NCI-H774 (cell line): Measurements from ENCODE around the gene PBX1.

Experiments used
- DNase-seq: peaks from one replicate; lab custom pipeline; 2025; lab: John Stamatoyannopoulos, UW

PBX1 gene

DNA sequence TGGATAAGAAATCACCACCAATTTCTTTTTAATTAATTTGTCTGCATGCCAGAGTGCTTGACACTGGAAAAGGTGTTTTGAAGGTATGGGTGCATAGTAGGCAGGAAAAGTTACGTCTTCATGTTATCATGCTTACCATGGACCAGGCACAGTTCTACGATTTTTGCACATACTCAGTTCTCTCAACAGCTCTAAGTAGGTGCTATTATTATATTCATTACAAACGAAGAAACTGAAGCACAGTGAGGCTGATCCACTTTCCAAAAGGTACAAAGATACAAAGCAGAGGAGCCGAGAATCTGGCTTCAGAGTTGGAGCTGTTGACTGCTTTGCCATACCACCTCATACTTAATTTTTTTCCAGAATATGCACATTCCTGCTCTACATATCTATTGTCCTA, 306.4 kb downstream of the PBX1 start:
- no peak for DNase-seq

DNA sequence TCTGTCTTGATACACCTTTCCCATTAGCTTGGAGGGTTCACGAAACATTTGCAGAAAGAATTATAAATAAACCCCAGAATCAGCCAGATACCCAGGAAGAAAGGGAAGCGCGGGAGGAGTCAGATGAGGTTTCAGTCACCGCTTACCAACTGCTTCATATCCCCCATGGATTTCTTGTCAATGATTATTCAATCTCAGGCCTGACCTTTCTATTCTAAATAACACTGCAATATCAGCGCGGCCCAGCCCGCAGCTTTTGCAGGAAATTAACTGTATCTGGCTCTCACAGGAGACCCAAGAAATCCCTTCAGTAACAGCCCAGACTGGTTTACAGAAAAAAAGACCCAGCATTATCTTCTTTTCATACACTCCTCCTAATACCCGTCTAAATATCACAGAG, 308.6 kb downstream of the PBX1 start:
- DNase-seq: no peak

DNA sequence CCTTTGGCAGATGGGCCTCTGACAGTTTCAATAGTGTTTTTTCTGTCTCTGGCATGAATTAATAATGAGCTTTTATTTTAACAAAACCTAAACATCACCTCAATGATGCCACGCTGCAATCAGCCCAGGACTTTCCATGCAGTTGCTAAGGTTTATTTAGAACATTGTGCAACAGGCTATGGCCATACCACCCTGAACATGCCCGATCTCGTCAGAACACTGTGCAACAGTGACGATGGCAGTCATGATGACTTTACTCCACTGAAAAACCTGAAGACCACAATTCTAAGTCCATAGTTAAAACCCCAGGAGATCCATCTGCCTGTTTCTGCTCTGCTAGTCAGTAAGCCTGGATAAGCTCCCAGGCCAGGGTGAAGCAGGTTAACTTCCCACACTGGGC, 310.0 kb downstream of the PBX1 start:
- DNase-seq: no peak

DNA sequence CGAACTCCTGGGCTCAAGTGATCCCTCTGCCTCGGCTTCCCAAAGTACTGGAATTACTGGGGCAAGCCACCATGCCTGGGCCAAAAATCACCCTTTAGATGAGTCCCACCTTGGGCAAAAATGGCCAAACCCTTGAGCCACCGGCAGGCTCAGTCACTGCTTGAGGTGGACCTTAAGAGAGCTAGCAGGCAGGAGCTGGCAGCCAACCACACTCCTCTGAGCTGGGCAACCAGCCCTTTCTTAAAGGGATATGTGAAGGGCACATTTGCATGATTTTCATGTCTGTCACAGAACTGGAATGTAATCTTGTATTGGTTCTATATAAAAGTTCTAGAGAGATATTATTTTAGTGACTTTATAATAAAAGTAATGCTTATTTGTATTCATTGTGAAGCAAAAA, 316.5 kb downstream of the PBX1 start:
- no peak for DNase-seq

DNA sequence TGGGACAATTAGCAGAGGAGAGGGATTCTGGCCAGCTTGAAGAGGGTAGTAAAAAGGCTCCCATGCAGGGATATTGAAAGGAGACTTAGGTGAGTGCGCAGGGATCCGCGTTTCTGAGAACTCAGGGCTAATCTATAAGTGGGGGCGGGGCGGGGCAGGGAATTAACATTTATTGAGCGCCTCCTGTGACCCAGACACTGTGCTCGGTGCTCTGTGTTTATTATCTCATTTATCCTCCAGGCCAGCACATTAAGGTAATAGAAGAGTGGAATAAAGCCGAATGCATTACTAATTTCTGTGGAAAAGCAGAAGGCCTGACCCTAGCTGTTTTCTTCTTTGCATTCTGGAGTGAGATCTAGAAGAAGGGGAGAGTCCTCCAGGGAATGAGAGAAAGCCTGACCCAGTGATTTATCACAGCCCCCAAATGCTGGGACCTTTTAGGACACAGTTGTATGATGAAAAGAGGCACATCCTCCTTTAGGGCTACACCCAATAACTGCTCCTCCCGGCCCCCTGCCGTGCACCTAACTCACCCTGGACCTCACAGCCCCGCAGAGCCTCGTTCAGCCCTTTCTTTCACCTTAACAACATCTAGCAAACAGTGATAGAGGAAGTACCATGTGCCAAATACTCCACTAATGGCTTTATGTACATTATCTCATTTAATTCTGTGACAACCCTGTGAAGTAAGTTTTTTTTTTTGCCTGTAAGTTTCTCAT, 317.6 kb downstream of the PBX1 start:
- DNase-seq: no peak

DNA sequence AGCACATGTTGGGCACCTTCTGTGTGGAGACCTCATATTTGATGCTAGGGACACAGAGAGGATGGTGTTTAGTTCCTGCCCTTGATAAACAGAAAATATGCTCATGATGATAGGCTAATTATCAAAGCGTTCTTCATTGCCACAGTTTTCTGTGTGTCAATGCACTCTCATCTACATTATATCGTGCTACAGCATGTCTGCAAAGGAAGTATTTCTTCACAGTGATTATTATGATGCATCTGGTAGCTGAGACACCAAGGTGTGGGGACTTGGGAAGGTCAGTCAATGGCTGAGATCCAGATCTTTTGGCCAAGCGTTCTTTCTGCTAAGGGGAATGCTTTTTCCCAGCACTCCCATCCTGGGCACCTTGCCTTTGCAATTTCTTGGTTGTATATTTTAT, 321.2 kb downstream of the PBX1 start:
- DNase-seq: no peak

DNA sequence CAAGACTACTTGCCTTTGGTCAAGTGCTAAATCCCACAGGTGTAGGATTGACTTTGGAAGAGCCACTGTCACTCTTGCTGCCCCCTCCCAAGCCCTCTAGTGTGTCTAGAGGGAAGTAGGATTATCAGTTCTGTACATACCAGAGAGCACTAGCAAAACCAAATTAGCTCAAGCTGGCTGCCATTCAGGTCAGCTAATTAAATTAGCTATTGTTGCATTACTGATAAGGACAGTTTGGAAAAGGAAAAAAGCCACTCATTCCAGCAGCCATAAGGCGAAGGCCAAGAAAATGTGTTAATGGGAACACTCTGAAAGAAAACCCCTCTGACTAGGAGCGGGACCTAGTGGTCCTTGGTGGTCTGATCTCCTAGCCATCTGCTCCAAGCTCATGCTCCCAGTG, 321.7 kb downstream of the PBX1 start:
- DNase-seq: no peak

DNA sequence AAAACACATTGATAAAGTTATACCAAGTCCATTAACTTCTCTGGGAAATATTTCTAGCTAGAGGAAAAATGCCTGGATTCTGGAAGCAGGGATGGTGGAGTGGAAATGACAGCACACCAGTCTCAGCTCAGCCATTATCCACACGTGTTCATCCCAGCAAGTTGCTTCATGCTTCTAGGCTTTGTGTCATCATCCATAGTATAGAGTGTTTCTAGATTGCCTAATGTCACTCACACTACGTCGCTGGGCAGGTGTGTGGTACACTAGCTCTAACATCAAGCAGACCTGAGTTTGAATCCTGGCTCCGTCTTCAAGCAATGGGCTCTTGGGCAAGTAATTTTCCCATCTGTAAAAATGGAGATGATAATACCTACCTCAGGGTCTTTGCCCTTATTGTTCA, 326.3 kb downstream of the PBX1 start:
- no peak for DNase-seq

DNA sequence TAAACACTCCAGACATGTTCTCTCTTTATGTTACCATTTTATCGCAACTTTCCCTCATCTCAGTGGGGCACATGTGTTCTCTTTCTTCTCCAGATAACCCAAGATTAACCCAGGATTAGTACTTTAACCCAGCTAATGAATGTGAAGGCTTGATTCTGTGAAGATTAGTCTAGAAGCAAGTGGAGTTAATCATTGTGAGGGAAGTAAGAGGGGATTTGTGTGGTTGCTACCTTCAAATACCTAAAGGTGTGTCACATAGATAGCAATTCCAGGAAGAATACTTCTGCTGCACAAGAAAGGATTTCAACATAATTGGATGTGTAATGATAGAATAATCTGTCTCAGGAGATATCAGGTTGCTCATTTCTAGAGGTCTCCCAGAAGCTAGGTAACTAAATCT, 327.1 kb downstream of the PBX1 start:
- DNase-seq: no peak

DNA sequence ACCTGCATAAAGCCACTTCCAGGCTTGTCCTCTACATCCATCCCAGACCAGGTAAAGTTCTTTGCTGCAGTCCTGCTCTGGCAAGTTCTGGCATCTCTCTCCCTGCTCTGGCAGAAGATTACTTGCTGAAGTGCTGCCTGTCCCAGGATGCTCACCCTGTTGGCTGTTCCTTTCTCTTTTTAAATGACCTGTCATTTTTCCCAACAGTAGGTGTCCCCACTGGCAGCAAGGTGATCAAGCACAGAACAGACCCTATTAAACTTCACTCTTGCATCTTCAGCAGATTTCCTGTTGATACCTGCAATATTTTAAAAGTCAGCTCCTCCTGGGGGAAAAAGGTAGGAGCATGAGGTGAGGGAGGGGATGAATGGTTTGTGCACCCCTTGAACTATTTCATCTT, 332.6 kb downstream of the PBX1 start:
- no peak for DNase-seq

DNA sequence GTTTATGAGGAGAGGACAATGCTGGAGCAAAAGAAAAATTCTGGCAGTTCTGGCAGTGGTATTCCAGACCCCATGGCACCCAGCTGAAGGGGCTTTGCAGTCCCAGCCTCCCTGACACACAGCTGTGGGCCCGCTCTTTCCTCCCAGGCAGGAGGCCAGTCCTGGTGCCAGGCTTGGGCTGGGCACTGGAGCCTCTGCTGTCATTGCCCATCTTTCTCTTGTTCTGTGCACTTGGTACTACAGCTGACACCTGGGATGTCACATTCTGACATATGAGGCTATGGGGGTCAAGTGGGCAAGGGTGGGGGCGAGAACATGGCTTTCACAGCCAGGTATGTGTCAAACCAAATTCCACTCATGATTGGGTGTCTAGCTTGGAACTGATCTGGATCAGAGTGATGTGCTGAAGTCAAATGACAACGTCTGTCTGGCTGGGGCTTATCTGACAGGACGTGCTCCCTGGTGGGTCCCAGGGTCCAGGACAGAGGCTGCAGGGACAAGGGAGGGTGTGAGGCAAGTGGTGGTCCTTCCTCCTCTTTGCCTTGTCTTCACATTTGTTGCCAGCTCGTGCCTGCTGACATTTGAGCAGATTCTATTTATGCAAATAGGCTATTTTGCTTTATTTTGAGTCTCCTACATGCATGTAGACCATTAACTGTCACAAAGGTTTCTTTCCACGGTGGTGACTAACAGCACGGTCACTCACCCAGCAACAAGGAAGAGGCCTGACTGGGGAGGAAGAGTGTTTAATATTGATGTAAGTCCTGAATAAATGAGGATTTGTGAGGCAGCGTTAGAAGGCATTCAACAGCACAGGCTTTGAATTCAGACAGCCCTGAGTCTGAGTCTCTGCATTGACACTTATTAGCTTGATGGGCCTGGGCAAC, 336.3 kb downstream of the PBX1 start:
- no peak for DNase-seq

DNA sequence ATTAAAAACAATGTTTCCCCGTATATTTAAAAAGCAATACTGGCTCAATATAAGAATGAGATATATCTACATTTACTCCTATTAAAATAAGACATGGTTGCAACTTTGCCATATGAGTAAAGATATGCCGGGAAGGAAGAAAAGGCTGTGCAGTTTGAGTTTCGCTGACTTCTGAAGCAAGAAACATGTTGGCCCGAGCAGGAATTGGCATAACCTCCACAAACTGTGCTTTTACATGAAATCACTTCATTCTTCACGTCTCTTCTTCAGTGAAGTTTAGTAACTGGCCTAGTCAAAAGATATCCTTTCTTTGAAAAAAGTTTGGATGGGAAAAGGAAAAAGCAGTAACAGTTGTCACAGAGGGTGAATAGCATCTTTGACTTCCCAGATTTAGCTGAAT, 342.0 kb downstream of the PBX1 start:
- DNase-seq: no peak
